ENCODE measurements around the gene PIGL. TPM values are rescaled to one million over a fixed set of nuclear protein-coding genes. Genes with fewer than 3 reads are reported as not detected.
"Not testable (repeated sequence)": the region's sequence is repeated elsewhere in the genome, so short reads cannot be mapped to it uniquely, and the experiment has no call there.

The PIGL gene
- total RNA-seq, 1 donor from 2014 or later = 23.1 TPM

- peaks cover 17% of the 10 kb centered on the region for H3K36me3 Mint-ChIP-seq (ENCODE audit: low read depth, unreplicated experiment)
- H3K27me3 Mint-ChIP-seq (ENCODE audit: unreplicated experiment) = peaks cover 2% of the 10 kb centered on the region
- peaks cover 2% of the 10 kb centered on the region for H3K4me1 Mint-ChIP-seq (ENCODE audit: unreplicated experiment)
- no peak for DNase-seq (ENCODE audit: low spot score)
- no peak for TF ChIP-seq CTCF (IDR thresholded peaks at IDR 0.05; ENCODE audit: unreplicated experiment)
- no peaks in the 10 kb centered on the region for H3K9me3 Mint-ChIP-seq (ENCODE audit: unreplicated experiment)
- H3K27ac Mint-ChIP-seq (ENCODE audit: unreplicated experiment) = no peak overlapping the region
- H3K4me3 Mint-ChIP-seq (ENCODE audit: unreplicated experiment) = no peak overlapping the region
Observed at GRCh38 chr17:16187642-16188041, 29.4 kb upstream of the PIGL start.

- Mint-ChIP-seq H3K9me3 (ENCODE audit: unreplicated experiment) (no peaks in the 10 kb centered on the region), H3K27me3 (ENCODE audit: unreplicated experiment) (peaks cover 2% of the 10 kb centered on the region), H3K4me1 (ENCODE audit: unreplicated experiment) (peaks cover 2% of the 10 kb centered on the region), H3K36me3 (ENCODE audit: low read depth, unreplicated experiment) (peaks cover 21% of the 10 kb centered on the region), H3K27ac (ENCODE audit: unreplicated experiment) (no peak overlapping the region), H3K4me3 (ENCODE audit: unreplicated experiment) (no peak overlapping the region)
- DNase-seq (ENCODE audit: low spot score) = no peak
- no peak for TF ChIP-seq CTCF (IDR thresholded peaks at IDR 0.05; ENCODE audit: unreplicated experiment)
Observed at GRCh38 chr17:16189791-16190348, 27.1 kb upstream of the PIGL start.

GRCh38 chr17:16190703-16191360 lies 26.2 kb upstream of the PIGL start:
- TF ChIP-seq CTCF (IDR thresholded peaks at IDR 0.05; ENCODE audit: unreplicated experiment) = no peak
- H3K4me1 Mint-ChIP-seq (ENCODE audit: unreplicated experiment) = peaks cover 2% of the 10 kb centered on the region
- peak overlapping the region; percentile 26 for H3K27ac Mint-ChIP-seq (ENCODE audit: unreplicated experiment)
- DNase-seq (ENCODE audit: low spot score) = no peak
- no peak overlapping the region for H3K4me3 Mint-ChIP-seq (ENCODE audit: unreplicated experiment)
- no peaks in the 10 kb centered on the region for H3K9me3 Mint-ChIP-seq (ENCODE audit: unreplicated experiment)
- H3K36me3 Mint-ChIP-seq (ENCODE audit: low read depth, unreplicated experiment) = peaks cover 16% of the 10 kb centered on the region
- H3K27me3 Mint-ChIP-seq (ENCODE audit: unreplicated experiment) = no peaks in the 10 kb centered on the region

- Mint-ChIP-seq H3K27ac (ENCODE audit: unreplicated experiment) (no peak overlapping the region), H3K36me3 (ENCODE audit: low read depth, unreplicated experiment) (peaks cover 16% of the 10 kb centered on the region), H3K27me3 (ENCODE audit: unreplicated experiment) (no peaks in the 10 kb centered on the region), H3K4me3 (ENCODE audit: unreplicated experiment) (peak overlapping the region; percentile 10), H3K9me3 (ENCODE audit: unreplicated experiment) (no peaks in the 10 kb centered on the region), H3K4me1 (ENCODE audit: unreplicated experiment) (peaks cover 2% of the 10 kb centered on the region)
- no peak for DNase-seq (ENCODE audit: low spot score)
- TF ChIP-seq CTCF (IDR thresholded peaks at IDR 0.05; ENCODE audit: unreplicated experiment) = no peak
Observed at GRCh38 chr17:16191604-16192003, 25.4 kb upstream of the PIGL start.

- not testable (repeated sequence) for DNase-seq (ENCODE audit: low spot score); H3K9me3 Mint-ChIP-seq (ENCODE audit: unreplicated experiment); H3K4me3 Mint-ChIP-seq (ENCODE audit: unreplicated experiment); H3K27me3 Mint-ChIP-seq (ENCODE audit: unreplicated experiment)
- Mint-ChIP-seq H3K27ac (ENCODE audit: unreplicated experiment) (peak overlapping the region; percentile 65), H3K36me3 (ENCODE audit: low read depth, unreplicated experiment) (peaks cover 16% of the 10 kb centered on the region), H3K4me1 (ENCODE audit: unreplicated experiment) (peaks cover 11% of the 10 kb centered on the region)
Observed at GRCh38 chr17:16194307-16194835, 22.6 kb upstream of the PIGL start.
